ENCODE measurements around the gene ARR3.
"Not testable (repeated sequence)": the region's sequence is repeated elsewhere in the genome, so short reads cannot be mapped to it uniquely, and the experiment has no call there.

The ARR3 gene

GRCh38 chrX:70268034-70268433 is at the start of gene ARR3:
Gene ARR3 (plus strand): TSS chrX:70268334. CDS start chrX:70269386, 1,052 bp downstream.
- DNase-seq = no peak

- no peak for DNase-seq
These were observed 48.0 kb upstream of the ARR3 start for GRCh38 chrX:70219938-70220764.

GRCh38 chrX:70226048-70226447 is 42.1 kb upstream of the ARR3 start:
- DNase-seq = no peak

- DNase-seq = no peak
These were observed 41.4 kb upstream of the ARR3 start for GRCh38 chrX:70226687-70227086.

GRCh38 chrX:70231666-70232065 is 36.5 kb upstream of the ARR3 start:
- no peak for DNase-seq

- DNase-seq = no peak
These were observed 33.8 kb upstream of the ARR3 start, which contains the start of gene AWAT1 for GRCh38 chrX:70234355-70234754. Gene AWAT1 (plus strand): TSS chrX:70234655. CDS start chrX:70234696, 41 bp downstream.

- no peak for DNase-seq
These were observed 27.4 kb upstream of the ARR3 start for GRCh38 chrX:70240751-70241150.

GRCh38 chrX:70241501-70241900 is 26.6 kb upstream of the ARR3 start:
- no peak for DNase-seq

- not testable (repeated sequence) for DNase-seq
These were observed 24.5 kb upstream of the ARR3 start for GRCh38 chrX:70243601-70244000.

GRCh38 chrX:70244881-70245280 is 23.3 kb upstream of the ARR3 start:
- DNase-seq = no peak

- DNase-seq = no peak
These were observed 20.9 kb upstream of the ARR3 start for GRCh38 chrX:70247252-70247651.

- DNase-seq = no peak
These were observed 15.6 kb upstream of the ARR3 start for GRCh38 chrX:70252491-70252890.

- no peak for DNase-seq
These were observed 14.6 kb upstream of the ARR3 start for GRCh38 chrX:70253377-70254062.

- DNase-seq = no peak
These were observed 14.1 kb upstream of the ARR3 start for GRCh38 chrX:70254063-70254400.

- no peak for DNase-seq
These were observed 13.2 kb upstream of the ARR3 start for GRCh38 chrX:70254909-70255308.

- no peak for DNase-seq
These were observed 12.7 kb upstream of the ARR3 start for GRCh38 chrX:70255452-70255851.

GRCh38 chrX:70257423-70258288 is 10.5 kb upstream of the ARR3 start:
- DNase-seq = no peak

GRCh38 chrX:70260104-70260503 is 8.0 kb upstream of the ARR3 start, which contains the start of gene P2RY4:
Gene P2RY4 (minus strand): TSS chrX:70260204. CDS start chrX:70259624, 580 bp downstream.
- no peak for DNase-seq

GRCh38 chrX:70262952-70263567 is 5.1 kb upstream of the ARR3 start:
- peak; percentile 1 for DNase-seq

- no peak for DNase-seq
These were observed 3.4 kb upstream of the ARR3 start for GRCh38 chrX:70264784-70265183.

GRCh38 chrX:70274029-70274428 is 5.9 kb downstream of the ARR3 start:
- DNase-seq = not testable (repeated sequence)

GRCh38 chrX:70279081-70279480 is 10.9 kb downstream of the ARR3 start:
- no peak for DNase-seq

GRCh38 chrX:70280573-70280972 is 12.4 kb downstream of the ARR3 start:
- no peak for DNase-seq
